Activated naive CD4-positive, alpha-beta T cell treated with anti-CD3 and anti-CD28 coated beads, Interleukin-2, amount 50 U/mL, for 24 hours (primary cell): ENCODE results near the gene GJA3.

Experiments used
- H3K27ac Mint-ChIP-seq: one replicate; pipeline ENCODE4 v1.8.0; 2021; ENCODE audit warnings: mild to moderate bottlenecking, mixed read lengths
- H3K27me3 Mint-ChIP-seq: one replicate; pipeline ENCODE4 v1.8.0; 2021; ENCODE audit warnings: mixed read lengths
- H3K36me3 Mint-ChIP-seq: one replicate; pipeline ENCODE4 v1.8.0; 2021; ENCODE audit warnings: mixed read lengths
- H3K4me1 Mint-ChIP-seq: one replicate; pipeline ENCODE4 v1.8.0; 2021; ENCODE audit warnings: mixed read lengths
- H3K4me3 Mint-ChIP-seq: one replicate; pipeline ENCODE4 v1.8.0; 2021; ENCODE audit warnings: mild to moderate bottlenecking, mixed read lengths
- H3K9me3 Mint-ChIP-seq: one replicate; pipeline ENCODE4 v1.8.0; 2021; ENCODE audit warnings: mixed read lengths

The GJA3 gene

DNA sequence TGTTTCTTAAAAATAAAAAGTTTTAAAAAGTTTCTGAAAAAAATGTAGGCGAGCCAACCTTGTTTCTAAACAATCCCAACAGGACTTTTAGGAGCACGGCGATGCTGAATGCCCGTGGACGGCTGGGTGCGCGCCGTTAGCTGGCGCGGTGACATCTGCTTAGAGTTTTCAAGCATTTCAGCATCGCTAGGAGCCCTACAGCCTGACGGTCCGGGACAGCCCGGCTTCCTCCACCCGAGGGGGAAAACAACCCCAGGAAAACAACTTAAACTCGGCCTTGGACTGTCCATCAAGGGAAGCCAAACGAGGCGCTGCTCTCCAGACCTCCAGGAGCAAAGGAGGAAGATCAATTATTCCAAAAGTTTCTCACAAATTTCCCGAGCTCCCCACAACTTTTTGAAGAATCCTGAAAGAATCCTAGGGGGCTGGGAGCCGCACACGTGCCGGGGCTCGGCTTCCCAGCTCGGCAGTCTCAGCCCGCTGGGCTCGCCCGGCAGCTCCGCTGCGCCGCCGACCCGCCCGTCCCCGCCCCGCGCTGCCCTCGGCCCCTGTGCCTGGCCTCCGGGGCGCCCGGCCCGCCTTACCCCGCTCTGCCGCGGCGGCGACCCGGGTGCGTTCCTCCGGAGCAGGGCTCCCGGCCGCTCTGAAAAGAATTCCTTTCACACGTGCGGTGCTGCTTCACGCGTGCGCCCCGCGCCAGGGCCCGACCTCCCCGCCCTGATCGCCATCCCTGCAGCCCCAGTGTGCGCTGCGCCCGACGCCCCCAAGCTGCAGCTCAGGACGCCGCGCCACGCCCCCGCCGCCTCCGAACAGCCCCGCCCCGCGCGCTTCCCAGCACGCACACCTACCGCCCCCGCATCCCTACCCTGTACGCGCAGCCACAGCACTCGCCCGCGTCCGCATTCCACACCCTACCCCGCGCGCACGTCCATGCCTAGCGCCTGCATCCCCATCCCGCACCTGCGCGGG is at the start of gene GJA3:
GJA3 (minus strand) TSS at position 747 of the 969 bp plus-strand sequence. CDS start 17,764 bp downstream, outside the sequence.
- no peaks in the 10 kb centered on the region for H3K36me3 Mint-ChIP-seq
- peaks cover 16% of the 10 kb centered on the region for H3K4me1 Mint-ChIP-seq
- no peaks in the 10 kb centered on the region for H3K9me3 Mint-ChIP-seq
- peaks cover 28% of the 10 kb centered on the region for H3K27me3 Mint-ChIP-seq
- H3K27ac Mint-ChIP-seq = no peak within 1 kb of the TSS
- peak within 1 kb of the TSS; percentile 85 for H3K4me3 Mint-ChIP-seq

DNA sequence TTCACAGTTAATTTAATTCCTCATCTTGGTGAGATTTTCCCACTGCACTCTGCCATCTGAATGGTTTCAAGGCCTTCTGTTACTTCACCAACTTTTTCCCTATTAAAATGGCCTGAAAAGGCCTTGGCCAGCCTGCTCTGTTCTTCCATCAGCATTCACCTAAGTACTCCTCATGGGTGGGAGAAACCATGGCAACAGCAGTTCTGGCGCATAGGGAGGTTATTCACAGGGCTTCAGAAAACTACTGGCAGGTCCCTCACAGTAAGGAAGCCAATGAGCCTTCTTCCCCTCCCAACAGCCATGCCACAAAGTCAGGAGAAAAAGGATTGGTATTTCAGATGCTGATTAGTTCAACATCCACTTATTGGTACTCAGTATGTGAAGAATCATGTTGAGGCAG is 49.1 kb upstream of the GJA3 start:
- H3K27ac Mint-ChIP-seq = no peak overlapping the region

DNA sequence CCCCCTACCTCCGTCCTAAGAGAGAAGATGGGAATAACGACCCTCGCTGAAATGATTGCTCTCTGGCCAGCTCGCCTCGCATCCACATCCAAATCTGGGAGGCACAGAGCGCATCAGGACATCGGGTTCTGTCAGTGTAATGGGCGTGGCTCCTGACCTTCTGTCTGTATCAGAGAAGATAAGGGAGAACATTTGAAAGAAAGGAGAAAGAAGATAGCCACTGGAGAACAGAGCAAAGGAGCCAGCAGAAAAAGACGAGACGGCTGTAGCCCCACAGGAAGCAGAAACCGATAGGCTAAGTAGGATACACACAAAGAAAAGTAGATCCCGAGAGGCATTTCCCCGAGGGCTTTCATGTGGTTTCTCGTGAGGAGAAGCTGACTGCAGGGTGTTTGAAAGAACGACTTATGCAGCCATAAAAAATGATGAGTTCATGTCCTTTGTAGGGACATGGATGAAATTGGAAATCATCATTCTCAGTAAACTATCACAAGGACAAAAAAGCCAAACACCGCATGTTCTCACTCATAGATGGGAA is 45.9 kb upstream of the GJA3 start:
- no peak overlapping the region for H3K27ac Mint-ChIP-seq
- no peak overlapping the region for H3K4me3 Mint-ChIP-seq
- H3K36me3 Mint-ChIP-seq = peaks cover under 1% of the 10 kb centered on the region
- H3K27me3 Mint-ChIP-seq = peaks cover 3% of the 10 kb centered on the region
- no peaks in the 10 kb centered on the region for H3K4me1 Mint-ChIP-seq
- H3K9me3 Mint-ChIP-seq = peaks cover 2% of the 10 kb centered on the region

More for the DNA sequence above, 49.1 kb upstream of the GJA3 start:
- H3K4me1 Mint-ChIP-seq = no peaks in the 10 kb centered on the region
- peaks cover 6% of the 10 kb centered on the region for H3K9me3 Mint-ChIP-seq
- H3K4me3 Mint-ChIP-seq = no peak overlapping the region
- no peaks in the 10 kb centered on the region for H3K36me3 Mint-ChIP-seq
- peaks cover 1% of the 10 kb centered on the region for H3K27me3 Mint-ChIP-seq

DNA sequence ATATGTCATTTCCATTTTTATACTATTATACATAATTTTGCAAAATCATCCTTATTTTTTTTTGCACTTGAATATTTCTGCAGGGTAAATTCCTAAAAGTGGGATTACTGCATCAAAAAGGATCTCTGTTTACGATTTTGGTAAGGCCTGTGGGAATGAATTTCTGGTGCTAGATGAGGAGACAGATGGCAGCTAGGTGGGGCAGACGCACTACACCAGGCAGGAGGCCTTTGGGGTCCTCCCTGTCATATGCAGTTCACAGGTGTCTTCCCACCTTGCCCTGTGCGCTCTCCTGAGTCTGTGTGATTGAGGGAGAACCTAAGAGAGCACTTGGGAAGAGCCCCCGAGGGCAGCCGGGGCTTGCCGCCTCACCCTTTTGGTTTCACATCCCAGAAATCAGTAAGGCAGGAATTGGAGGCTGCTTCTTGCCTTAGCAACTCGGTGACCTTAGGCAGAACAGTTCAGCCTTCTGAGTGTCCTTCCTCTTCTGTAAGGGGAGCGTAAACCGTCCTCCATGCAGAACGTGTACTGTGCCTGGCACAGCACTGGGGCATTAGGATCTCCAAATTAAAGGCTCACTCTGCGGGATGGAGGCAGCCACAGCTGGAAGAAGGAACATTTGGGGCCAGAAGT is 45.3 kb upstream of the GJA3 start:
- H3K4me1 Mint-ChIP-seq = no peaks in the 10 kb centered on the region
- peaks cover 2% of the 10 kb centered on the region for H3K36me3 Mint-ChIP-seq
- H3K9me3 Mint-ChIP-seq = peaks cover 5% of the 10 kb centered on the region
- H3K4me3 Mint-ChIP-seq = no peak overlapping the region
- H3K27me3 Mint-ChIP-seq = peaks cover 4% of the 10 kb centered on the region
- no peak overlapping the region for H3K27ac Mint-ChIP-seq

DNA sequence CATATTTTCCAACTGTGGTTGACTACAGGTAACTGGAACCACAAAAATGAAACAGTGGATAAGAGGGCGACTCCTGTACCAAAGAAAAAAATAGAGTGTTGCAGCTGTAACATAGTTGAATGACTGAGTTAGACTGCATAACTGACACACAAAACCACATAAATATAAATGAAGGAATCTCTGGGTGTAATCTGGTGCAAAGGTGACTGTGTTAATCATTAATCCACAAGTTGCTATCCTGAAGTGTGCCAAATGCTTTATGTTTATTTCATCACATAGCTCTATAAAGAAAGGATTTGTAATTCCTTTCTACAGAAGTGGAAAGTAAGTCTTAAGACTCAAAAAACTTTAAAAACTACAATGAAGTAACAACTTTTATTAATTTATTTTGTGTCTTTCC is 37.9 kb upstream of the GJA3 start:
- peaks cover 2% of the 10 kb centered on the region for H3K36me3 Mint-ChIP-seq
- H3K4me1 Mint-ChIP-seq = peaks cover 16% of the 10 kb centered on the region
- H3K4me3 Mint-ChIP-seq = no peak overlapping the region
- no peak overlapping the region for H3K27ac Mint-ChIP-seq
- peaks cover 5% of the 10 kb centered on the region for H3K9me3 Mint-ChIP-seq
- H3K27me3 Mint-ChIP-seq = peaks cover 33% of the 10 kb centered on the region

DNA sequence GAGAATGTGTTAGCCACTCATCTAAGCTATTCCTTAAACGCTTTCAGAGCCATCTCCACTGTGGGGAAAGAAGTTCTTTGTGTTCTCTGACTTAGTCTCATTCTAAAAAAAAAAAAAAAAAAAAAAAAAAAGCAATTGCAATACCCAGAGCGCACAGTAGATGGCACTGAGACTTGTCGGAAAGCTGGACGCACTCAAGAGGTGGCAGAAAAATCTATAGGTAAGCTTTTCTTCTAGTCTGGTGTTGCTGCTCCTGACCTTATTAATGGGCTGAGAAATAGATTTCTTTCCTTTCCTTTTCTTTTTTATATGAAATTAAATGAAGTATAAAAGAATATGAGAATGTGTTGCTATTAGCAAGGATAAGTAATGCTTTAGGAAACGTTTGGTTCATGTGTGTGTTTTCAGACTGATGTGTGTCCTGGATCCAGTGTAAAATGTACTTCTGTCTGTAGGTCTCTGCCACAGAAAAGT is 36.5 kb upstream of the GJA3 start:
- H3K27me3 Mint-ChIP-seq = peaks cover 34% of the 10 kb centered on the region
- H3K4me1 Mint-ChIP-seq = peaks cover 23% of the 10 kb centered on the region
- H3K4me3 Mint-ChIP-seq = no peak overlapping the region
- peaks cover 5% of the 10 kb centered on the region for H3K9me3 Mint-ChIP-seq
- no peak overlapping the region for H3K27ac Mint-ChIP-seq
- peaks cover 2% of the 10 kb centered on the region for H3K36me3 Mint-ChIP-seq

DNA sequence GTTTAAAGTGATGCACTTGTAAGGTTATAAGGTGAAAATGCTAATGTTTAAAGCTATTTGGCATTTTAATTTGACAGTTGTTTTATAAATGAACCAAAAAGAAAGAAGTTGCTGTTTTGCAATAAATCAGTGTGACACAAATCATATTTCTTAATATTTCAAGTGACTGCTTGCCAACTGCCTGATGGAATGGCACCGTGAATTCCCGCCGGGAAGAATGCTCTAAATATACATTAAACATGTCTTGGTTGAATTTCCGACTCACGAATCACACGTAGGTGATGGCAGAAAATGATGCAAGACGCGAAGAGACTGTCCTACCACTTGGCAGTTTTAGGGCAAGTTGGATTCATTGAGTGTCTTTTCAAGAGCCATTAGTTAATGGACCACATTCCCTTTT is 34.9 kb upstream of the GJA3 start:
- Mint-ChIP-seq H3K27ac (no peak overlapping the region), H3K4me1 (peaks cover 23% of the 10 kb centered on the region), H3K36me3 (no peaks in the 10 kb centered on the region), H3K4me3 (no peak overlapping the region), H3K9me3 (no peaks in the 10 kb centered on the region), H3K27me3 (peaks cover 37% of the 10 kb centered on the region)

DNA sequence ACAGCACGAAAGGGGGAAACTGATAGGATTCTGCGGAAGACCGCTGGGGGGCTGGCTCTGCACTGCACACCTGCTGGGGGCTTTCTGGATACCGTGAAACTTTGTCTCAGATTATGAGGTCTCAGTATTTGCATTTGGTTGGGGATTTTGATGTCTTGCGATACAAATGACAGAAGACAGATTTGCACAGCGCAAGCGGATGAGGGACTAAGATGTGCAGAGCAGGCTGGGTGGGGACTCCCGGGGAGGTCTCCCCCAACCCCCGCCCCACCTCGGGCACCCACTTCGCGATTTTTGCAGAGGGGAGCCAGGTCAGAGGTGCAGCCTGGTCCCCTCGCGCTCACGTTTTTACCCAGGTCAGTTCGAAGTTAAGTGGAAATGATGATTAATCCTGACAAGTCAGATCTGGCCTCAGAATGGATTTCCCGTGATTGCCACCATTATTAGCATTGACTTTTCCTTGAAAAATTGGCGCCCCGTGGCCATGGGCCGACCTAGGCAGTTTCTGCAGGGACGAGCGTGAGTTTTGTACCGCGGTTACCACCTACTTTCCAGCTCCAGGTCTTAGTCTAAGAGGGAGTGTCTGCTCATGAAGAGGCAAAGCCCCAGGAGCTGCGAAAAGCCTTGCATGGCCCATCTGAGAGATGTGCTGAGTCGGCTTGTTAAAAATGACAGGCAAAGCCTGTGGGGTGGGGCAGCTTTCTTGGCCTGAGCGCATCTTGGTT is 33.2 kb upstream of the GJA3 start:
- Mint-ChIP-seq H3K9me3 (no peaks in the 10 kb centered on the region), H3K4me3 (peak overlapping the region; percentile 77), H3K36me3 (no peaks in the 10 kb centered on the region), H3K27ac (peak overlapping the region; percentile 4), H3K27me3 (peaks cover 38% of the 10 kb centered on the region), H3K4me1 (peaks cover 23% of the 10 kb centered on the region)

DNA sequence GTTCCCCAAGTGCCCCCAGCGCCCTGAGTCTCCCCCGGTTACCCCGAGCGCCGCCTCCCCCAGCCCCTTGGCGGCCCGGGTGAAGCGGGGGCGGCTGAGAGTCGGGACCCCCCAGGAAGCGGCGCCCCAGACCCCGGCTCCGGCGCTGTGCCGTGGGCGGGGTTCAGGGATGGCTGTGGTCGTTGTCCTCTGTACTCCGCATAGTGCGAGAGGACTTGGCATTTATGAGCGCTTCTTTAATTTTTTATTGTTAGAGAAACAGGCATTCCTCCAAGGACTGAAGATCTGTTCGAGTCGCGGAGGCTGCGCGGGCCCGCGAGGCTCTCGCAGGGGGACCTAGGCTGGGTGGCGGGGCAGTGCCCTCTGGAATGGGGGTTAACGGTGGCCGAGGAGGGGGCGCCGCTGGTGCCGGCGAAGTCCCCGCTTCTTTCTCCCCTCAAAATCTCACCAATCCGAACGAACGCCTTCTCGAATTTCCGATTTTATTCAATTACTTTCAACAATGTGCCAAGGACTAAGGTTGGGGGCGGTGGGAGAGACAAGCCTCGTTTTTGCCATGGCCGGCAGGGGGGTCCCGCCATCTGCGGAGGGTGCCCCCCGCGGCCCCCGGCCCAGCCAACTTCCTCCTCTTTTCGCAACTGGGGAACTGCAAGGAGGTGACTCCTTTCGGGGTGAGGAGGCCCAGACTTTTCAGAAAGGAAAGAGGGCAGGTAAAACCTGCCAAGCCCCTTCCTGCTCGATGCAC is 32.5 kb upstream of the GJA3 start:
- peak overlapping the region; percentile 77 for H3K4me3 Mint-ChIP-seq
- H3K27ac Mint-ChIP-seq = no peak overlapping the region
- peaks cover 38% of the 10 kb centered on the region for H3K27me3 Mint-ChIP-seq
- no peaks in the 10 kb centered on the region for H3K9me3 Mint-ChIP-seq
- peaks cover 23% of the 10 kb centered on the region for H3K4me1 Mint-ChIP-seq
- H3K36me3 Mint-ChIP-seq = no peaks in the 10 kb centered on the region

DNA sequence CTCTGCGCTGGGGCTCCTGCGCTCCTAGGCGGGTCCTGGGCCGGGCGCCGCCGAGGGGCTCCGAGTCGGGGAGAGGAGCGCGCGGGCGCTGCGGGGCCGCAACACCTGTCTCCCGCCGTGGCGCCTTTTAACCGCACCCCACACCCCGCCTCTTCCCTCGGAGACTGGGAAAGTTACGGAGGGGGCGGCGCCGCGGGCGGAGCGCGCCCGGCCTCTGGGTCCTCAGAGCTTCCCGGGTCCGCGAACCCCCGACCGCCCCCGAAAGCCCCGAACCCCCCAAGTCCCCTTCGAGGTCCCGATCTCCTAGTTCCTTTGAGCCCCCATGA is 31.9 kb upstream of the GJA3 start, which contains the start of gene GJB2:
GJB2 (minus strand) TSS at position 103 of the 326 bp plus-strand sequence. CDS start 3,357 bp downstream, outside the sequence.
- no peaks in the 10 kb centered on the region for H3K9me3 Mint-ChIP-seq
- no peak within 1 kb of the TSS for H3K27ac Mint-ChIP-seq
- H3K27me3 Mint-ChIP-seq = peaks cover 38% of the 10 kb centered on the region
- H3K36me3 Mint-ChIP-seq = no peaks in the 10 kb centered on the region
- H3K4me3 Mint-ChIP-seq = peak within 1 kb of the TSS; percentile 77
- peaks cover 23% of the 10 kb centered on the region for H3K4me1 Mint-ChIP-seq

DNA sequence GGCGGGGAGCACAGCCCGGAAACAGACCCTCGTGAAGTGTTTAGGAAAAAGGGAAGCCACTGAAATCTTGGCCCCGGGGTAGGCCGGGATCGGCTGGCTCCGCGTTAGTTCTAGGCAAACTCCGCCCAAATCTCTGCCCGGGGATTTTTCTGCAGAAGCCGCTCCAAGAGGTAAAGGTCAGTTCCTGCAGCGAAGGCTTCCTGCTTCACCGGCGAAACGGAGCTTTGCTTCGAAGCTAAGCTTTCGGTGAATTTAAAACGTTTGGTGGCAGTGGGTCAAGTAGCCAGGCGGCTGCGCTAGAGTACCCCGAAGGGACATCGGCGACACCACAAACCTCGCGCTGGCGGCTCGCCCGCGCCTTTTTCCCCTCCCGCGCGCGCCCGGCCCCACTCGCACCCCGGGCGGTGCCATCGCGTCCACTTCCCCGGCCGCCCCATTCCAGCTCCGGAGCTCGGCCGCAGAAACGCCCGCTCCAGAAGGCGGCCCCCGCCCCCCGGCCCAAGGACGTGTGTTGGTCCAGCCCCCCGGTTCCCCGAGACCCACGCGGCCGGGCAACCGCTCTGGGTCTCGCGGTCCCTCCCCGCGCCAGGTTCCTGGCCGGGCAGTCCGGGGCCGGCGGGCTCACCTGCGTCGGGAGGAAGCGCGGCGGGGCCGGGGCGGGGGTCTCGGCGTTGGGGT is 31.4 kb upstream of the GJA3 start:
- Mint-ChIP-seq H3K27me3 (peaks cover 38% of the 10 kb centered on the region), H3K36me3 (no peaks in the 10 kb centered on the region), H3K4me3 (peak overlapping the region; percentile 69), H3K4me1 (peaks cover 22% of the 10 kb centered on the region), H3K27ac (no peak overlapping the region), H3K9me3 (no peaks in the 10 kb centered on the region)

DNA sequence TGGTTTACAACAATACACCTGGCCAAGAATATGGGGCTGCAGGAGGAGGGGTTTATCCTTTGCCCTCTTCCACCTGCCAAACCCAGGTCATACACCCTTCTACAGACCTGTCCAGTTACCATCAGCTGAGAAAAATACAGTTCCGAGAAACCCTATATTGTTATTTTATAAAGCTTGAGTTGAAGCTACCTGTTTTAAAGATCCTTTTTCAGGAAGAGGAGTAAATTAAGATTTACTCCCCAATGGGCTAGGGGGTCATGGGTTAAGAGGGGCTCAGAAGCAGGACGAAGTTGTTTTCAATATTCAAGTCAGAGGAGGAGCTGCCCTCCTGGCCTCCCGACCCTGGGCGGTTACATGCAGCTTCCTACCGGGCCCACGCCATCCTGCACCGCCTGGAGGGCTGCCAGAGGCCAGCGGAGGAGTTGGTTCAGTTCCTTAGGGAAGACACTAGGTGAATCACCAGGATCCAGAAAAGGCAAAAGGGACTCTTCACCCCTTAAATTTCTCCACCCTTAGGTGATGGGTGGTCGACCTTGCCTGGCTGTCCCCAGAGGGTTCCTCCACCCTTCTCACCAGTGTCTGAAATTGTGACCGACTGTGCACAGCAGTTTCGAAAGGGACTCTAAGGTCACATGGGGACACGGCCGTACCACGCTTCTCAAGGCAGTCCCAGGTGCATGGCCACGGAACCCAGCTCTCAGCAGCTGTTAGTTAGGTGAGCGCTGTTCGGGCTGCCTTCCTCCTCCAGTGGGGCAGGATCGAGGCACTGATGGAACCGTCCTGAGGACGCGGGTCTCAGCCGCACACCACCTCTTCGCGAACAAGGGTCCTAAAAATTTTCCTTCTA is 30.7 kb upstream of the GJA3 start:
- H3K36me3 Mint-ChIP-seq = no peaks in the 10 kb centered on the region
- H3K9me3 Mint-ChIP-seq = no peaks in the 10 kb centered on the region
- peaks cover 33% of the 10 kb centered on the region for H3K27me3 Mint-ChIP-seq

DNA sequence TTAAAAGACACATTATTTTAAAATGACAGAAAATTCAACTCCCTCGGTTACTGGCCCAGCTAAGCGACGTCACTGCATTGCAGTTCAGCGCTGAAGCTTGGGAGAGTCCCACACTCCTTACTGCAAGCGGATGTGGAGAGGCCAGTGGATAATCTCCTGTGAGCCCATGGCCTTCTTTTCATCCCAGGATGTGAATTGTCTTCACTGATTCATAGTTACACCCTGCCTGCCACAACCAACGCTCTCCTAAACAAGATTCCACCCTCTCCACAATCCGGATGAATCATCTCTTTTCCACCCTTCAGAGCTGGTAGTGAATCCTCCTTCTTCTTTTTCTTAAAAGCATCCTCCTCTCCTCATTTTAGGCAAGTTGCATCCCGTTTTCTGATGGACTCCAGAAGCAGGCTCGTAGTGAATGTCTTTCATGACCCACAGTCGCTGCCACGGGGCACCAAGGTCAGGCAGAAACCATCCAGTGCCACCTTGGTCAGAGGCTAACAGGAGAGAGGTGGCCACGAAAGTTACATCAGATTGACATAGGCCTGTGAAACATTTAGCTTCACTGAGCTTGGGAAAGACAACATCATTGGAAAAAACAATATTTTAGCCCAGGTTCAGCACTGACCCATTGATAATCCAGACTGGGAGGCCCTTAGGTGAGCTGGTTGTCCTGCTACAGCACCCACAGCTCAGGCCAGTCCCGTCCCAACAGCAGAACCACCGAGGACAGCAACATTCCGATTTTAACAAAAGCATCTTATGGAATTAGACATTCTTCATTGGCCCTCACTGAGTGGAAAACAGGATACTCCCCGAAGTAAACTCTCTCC is 29.8 kb upstream of the GJA3 start:
- Mint-ChIP-seq H3K27me3 (peaks cover 29% of the 10 kb centered on the region), H3K9me3 (no peaks in the 10 kb centered on the region), H3K4me3 (no peak overlapping the region), H3K36me3 (no peaks in the 10 kb centered on the region), H3K27ac (no peak overlapping the region), H3K4me1 (peaks cover 18% of the 10 kb centered on the region)

More for the DNA sequence above, 30.7 kb upstream of the GJA3 start:
- no peak overlapping the region for H3K27ac Mint-ChIP-seq
- H3K4me1 Mint-ChIP-seq = peaks cover 18% of the 10 kb centered on the region
- H3K4me3 Mint-ChIP-seq = peak overlapping the region; percentile 69
